GM18519 (cell line): ENCODE measurements around the gene TRMT1.

Experiments used
- ATAC-seq: cut with Tn5 transposase; IDR thresholded peaks from one replicate; pipeline ENCODE4 v1.9.1; 2021; ENCODE audit warnings: mild to moderate bottlenecking, moderate library complexity; ENCODE audit not compliant: unreplicated experiment, low FRiP score

Gene TRMT1

DNA sequence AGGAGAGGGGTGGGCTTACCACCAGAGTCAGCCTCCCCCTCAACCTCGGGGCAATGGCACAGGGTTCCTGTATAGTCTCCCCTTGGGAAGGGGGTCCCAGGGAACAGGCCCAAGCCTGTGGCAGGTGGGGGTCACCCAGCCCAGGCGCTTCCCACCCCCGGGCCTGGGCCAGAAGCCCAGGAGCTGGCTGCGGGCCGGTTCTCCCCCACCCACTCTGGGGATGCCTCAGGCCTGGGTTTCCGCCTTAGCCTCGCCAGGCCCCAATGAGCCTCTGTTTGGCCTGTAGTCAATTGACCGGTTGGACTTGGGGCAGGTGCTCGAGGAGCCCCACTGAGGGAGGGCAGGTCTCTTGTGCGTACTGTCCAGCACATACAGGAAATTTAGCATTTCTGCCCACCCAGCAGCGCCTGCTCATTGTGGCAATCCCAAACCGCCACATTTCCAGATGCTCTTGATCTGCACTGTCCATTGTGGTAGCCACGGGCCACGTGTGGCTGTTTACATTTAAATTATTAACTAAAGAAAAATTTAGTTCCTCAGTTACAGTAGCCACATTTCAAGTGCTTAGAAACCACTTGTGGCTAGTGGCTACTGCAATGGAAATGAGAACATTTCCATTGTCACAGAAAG lies 23.8 kb downstream of the TRMT1 start:
- no peak for ATAC-seq

DNA sequence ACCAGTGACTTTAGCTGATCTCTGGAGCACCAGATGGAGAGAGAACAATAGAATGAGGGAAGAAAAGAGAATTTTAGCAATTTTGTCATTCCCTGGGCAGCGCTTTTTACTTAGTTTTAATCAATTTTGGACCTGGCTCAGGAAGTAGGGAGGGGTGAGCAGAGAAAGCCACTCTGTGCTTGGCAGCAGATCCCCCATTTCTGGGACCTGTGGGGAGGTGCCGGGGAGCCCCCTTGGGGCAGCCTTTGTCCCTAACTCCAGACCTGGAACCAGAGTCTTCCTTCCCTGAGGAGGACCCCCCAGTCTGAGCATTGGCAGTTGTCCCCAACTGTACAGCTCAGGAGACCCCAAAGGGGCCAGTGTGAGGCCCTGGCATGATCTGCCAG lies 24.4 kb downstream of the TRMT1 start:
- no peak for ATAC-seq

- ATAC-seq: no peak
Observed at GRCh38 chr19:13091400-13092157, 25.0 kb downstream of the TRMT1 start.

DNA sequence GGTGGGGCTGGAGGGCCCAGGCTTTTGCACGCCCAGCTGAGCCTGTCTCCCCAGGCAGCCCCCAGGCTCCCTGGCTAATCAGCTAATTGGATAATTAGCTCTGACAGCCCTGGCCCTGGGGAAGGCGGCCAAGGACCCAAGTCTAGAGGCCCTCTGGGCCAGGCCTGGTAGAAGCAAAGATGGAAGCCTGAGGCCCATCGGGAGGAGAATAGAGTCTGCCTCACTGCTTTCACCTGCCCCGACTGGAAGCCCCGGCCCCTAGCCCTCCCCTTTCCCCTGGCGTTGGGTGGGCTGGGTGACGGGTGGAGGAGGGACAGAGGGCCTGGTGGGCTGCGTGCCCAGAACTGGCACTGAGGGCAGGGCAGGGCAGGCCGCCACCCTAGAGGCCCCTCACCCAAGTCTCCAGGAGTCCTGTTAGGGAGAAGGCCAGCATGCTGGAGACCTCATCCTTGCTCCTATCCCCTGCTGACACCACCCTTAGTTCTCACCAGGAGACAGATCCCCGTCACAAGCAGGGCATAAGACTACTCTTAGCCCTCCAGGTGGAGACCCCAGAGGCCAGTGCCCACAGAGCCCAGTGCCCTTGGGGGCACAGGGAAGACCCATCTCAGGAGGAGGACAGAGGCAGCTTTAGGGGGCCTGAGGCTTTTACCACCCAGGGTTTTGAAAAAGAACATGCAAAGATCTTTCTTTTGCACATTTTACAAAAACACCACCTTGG lies 25.9 kb downstream of the TRMT1 start:
- ATAC-seq: no peak

DNA sequence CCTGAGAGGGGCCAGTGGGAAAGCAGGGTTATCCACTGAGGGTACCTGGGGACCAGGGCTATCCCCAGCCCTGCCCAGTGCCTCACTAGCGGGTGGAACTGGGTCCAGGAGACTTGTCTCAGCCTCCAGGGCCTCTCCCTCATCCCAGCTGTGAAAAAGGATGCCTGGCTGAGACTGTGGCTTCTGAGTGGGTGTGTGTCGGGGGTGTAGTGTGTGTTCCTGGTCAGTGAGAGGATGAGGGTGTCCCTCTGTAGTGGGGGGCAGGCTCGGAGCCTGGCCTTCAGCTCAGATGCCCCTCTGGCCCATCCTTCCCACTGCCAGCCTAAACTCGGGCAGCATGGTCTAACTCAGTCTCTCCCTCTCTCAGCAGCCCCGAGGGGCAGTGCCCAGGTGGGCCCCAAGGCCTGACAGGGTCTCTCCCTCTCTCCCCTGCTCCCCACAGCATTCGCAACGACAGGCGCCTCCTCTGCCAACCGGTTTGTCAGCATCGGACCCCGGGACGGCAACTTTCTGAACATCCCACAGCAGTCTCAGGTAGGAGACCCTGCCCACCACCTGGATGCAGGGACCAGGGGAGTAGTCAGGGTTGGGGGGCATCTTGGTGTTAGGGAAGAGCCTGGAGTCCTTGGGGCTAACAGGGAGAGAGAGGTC lies 26.6 kb downstream of the TRMT1 start:
- ATAC-seq: no peak

GRCh38 chr19:13089139-13089856 lies 27.2 kb downstream of the TRMT1 start:
- no peak for ATAC-seq

GRCh38 chr19:13087795-13088537 lies 28.6 kb downstream of the TRMT1 start:
- no peak for ATAC-seq

DNA sequence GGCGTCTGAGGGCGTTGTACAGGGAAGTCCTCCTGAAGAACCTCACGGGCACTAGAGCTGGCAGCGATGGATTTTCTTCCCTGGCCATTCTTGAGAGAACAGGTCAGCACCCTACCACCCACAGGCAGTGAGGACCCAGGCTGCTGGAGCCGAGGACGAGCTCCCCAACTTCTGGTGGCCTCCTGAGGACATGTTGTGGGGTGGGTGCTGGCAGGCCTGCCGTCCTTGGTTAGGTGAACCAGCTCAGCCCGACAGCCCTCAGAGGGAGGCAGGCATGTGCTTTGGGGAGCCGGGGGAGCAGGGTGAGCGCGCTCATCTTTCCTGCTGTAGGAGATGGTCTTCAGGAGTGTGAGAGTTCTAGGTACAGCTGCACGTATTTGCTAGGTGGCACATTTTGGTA lies 29.2 kb downstream of the TRMT1 start:
- ATAC-seq: no peak

- ATAC-seq: no peak
Observed at GRCh38 chr19:13086341-13086740, 30.2 kb downstream of the TRMT1 start.

- no peak for ATAC-seq
Observed at GRCh38 chr19:13085666-13086065, 30.9 kb downstream of the TRMT1 start.

- no peak for ATAC-seq
Observed at GRCh38 chr19:13083627-13084026, 32.9 kb downstream of the TRMT1 start.

- ATAC-seq: no peak
Observed at GRCh38 chr19:13083008-13083404, 33.5 kb downstream of the TRMT1 start.

DNA sequence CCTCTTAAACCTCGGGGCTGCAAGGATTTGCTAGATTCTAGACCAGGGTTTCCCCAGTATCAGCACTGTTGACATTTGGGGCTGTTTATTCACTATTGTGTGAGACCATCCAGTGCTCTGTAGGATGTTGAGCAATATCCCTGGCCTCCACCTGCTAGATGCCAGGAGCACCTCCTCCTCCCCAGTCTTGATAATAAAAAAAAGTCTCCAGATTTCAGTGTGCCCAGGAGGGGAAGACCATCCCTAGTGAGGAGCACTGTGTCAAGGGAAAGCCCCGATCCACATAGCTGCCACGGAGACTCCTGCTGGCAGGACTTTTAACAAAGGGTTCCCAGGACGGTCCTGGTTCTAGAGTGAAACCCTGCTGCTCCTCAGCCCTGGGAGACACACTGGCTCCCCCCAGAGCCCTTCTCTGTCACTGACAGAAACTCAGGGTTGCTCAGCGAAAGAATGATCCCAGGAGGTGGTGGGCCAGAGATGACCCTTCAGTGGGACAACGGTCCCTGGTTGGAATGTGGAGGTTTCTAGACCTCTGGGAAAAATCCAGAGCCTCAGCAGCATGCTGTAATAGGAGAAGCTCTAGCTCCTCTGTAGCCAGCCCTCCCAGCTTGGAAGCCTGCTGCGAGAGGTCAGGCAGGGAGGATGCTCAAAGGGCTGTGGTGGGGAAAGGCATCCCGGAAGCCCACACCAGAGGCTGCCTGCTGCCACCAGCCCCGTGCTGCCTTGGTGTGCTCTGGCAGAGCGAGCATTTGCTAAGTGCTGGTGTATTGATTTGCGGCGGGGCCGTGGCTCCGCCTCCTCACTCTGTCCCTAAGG lies 34.1 kb downstream of the TRMT1 start:
- ATAC-seq: no peak

DNA sequence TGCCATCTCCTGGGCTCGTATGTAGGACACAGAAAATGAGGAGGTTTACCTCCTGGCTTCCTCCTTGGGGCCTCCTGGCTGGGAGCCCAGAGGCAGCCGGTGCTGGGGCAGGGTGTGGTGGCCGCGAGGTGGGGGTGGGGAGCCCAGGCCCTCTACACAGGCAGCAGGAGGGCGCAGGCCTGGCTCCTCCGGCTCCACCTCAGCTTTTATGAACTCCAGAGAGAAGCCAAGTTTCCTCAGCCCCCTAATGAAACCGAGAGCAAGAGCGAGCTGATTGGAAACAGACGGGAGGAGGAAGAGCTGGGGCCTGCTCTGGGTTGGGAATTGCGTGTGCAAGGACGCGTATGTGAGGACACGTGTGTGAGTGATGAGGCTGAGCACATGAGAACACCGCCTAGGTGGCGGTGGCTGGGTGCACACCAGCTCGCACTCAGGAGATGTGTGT lies 37.0 kb downstream of the TRMT1 start:
- no peak for ATAC-seq

- ATAC-seq: no peak
Observed at GRCh38 chr19:13078897-13079541, 37.5 kb downstream of the TRMT1 start.

- ATAC-seq: no peak
Observed at GRCh38 chr19:13078381-13078780, 38.2 kb downstream of the TRMT1 start.

GRCh38 chr19:13077240-13077639 lies 39.3 kb downstream of the TRMT1 start:
- ATAC-seq: no peak

DNA sequence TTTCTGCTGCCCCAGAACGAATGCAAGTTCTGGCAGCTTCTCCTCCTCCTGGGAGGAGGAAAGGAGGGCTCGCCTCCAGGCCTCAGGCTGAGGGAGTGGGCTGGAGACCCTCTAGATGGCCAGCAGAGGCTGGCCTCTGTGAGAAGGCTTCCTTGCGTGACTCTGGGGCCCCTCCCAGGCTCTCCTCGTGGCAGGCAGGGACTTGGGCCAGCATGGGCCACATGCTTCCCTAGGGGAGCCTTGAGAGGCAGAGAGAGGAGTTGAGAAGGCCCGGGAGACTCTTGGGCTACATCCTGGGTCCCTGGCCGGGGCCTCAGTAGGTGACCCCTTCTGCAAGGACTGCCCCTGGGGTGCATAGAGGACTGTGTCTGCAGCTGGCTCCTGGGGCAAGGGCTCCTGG lies 39.8 kb downstream of the TRMT1 start:
- no peak for ATAC-seq
